ENCODE results near the gene SMC1B.

DNA sequence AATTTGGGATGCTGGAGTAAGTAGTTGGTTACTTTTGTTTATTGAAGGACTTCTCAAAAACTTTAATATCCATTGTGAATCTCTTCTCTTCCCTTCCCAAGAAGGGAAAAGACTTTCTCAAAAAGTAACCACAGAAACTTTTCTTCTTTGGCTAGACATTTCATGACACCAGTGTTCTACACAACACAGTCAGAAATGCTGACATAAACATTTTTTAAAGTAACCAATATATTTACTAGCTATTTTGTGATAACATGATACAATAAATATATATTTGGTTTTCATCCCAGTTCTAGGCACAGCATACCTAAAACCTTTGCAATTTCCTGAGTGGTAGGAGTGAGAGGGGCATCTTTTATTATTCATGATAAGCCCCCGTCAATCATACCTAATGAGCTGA, 55.9 kb downstream of the SMC1B start:
- TF ChIP-seq CTCF (IDR thresholded peaks at IDR 0.05) (no peak), EZH2phosphoT487 (IDR thresholded peaks at IDR 0.05) (no peak), EZH2 (IDR thresholded peaks at IDR 0.05) (no peak)

Measured in neural progenitor cell (in vitro differentiated cells).